Tibial artery (tissue), 4 donors: Measurements from ENCODE around the gene RETSAT.

Experiments
- DNase-seq, 2 donors: peaks; one replicate each; pipeline ENCODE4 v3.0.0-alpha.2; 2019
- H3K27ac ChIP-seq, 2 donors: fragments of 200-600 bp; sonication (generic) in 1 of 2; 1 replicate in 1 of 2; 2 replicates in 1 of 2; pipeline ENCODE4 v1.5.1; 2018 to 2019; ENCODE audit warnings: mild to moderate bottlenecking in 1 of 2
- H3K27me3 ChIP-seq, 2 donors: fragments of 200-600 bp; sonication (generic) in 1 of 2; one replicate each; pipeline versions ENCODE4 v1.5.1 to v1.6.0; 2016 to 2019
- H3K36me3 ChIP-seq, 3 donors: fragments of 200-600 bp; sonication (generic) in 2 of 3; one replicate each; pipeline ENCODE4 v1.5.1; 2016 to 2019; ENCODE audit warnings: mild to moderate bottlenecking in 2 of 3
- H3K4me1 ChIP-seq, 4 donors: fragments of 200-600 bp; sonication (generic) in 2 of 4; 1 replicate in 3 of 4; 2 replicates in 1 of 4; pipeline ENCODE4 v1.5.1; 2016 to 2019
- H3K4me3 ChIP-seq, 2 donors: fragments of 200-600 bp; sonication (generic) in 1 of 2; 1 replicate in 1 of 2; 2 replicates in 1 of 2; pipeline ENCODE4 v1.5.1; 2018 to 2019; ENCODE audit warnings: mild to moderate bottlenecking in 2 of 2
- H3K9me3 ChIP-seq, 3 donors: fragments of 200-600 bp; sonication (generic) in 1 of 3; one replicate each; pipeline ENCODE4 v1.5.1; 2016 to 2019
- intact Hi-C: fragments of 100-400 bp; cut with DNase I; formaldehyde crosslinking; loops from one replicate; pipeline ENCODE4 v1.15.0; 2023; ENCODE audit warnings: low total_unique reads
- TF ChIP-seq, protein P1 (sequence below), 2 experiments: fragments of 200-600 bp in 1 of 2; fragments of 450-650 bp in 1 of 2; IDR thresholded peaks; one replicate each; pipeline ENCODE4 v1.5.1; 2017 to 2019; ENCODE audit warnings: antibody characterized with exemption in 2 of 2, mild to moderate bottlenecking in 1 of 2, moderate library complexity in 1 of 2

The RETSAT gene

DNA sequence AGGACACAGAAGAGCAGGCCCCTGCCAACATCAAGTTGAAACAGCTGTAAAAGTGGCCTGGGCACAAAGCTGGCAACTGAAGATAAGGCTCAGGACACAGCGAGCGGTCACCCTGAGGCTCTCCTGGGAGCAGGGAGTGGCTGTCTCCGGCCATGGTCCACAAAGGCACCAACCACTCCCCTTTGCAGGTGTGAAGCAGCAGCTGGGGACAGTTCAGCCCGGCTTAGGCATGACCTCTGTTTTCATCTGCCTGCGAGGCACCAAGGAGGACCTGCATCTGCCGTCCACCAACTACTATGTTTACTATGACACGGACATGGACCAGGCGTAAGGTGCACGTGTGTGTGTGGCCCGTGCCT is 39.5 kb downstream of the RETSAT start:
- H3K9me3 ChIP-seq = no peaks in the 10 kb centered on the region
- H3K4me1 ChIP-seq = peaks cover 0 to 12% (median 4%) of the 10 kb centered on the region in 4 donors
- TF ChIP-seq, protein P1, sequence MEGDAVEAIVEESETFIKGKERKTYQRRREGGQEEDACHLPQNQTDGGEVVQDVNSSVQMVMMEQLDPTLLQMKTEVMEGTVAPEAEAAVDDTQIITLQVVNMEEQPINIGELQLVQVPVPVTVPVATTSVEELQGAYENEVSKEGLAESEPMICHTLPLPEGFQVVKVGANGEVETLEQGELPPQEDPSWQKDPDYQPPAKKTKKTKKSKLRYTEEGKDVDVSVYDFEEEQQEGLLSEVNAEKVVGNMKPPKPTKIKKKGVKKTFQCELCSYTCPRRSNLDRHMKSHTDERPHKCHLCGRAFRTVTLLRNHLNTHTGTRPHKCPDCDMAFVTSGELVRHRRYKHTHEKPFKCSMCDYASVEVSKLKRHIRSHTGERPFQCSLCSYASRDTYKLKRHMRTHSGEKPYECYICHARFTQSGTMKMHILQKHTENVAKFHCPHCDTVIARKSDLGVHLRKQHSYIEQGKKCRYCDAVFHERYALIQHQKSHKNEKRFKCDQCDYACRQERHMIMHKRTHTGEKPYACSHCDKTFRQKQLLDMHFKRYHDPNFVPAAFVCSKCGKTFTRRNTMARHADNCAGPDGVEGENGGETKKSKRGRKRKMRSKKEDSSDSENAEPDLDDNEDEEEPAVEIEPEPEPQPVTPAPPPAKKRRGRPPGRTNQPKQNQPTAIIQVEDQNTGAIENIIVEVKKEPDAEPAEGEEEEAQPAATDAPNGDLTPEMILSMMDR (IDR thresholded peaks at IDR 0.05) = no peak
- H3K4me3 ChIP-seq = no peak overlapping the region
- no peaks in the 10 kb centered on the region for H3K27me3 ChIP-seq
- H3K36me3 ChIP-seq = peaks cover 7 to 63% (median 56%) of the 10 kb centered on the region in 3 donors
- H3K27ac ChIP-seq = no peak overlapping the region
- peak in 1 of 2 donors; percentile 45 for DNase-seq
- intact Hi-C loops = no loop called here

DNA sequence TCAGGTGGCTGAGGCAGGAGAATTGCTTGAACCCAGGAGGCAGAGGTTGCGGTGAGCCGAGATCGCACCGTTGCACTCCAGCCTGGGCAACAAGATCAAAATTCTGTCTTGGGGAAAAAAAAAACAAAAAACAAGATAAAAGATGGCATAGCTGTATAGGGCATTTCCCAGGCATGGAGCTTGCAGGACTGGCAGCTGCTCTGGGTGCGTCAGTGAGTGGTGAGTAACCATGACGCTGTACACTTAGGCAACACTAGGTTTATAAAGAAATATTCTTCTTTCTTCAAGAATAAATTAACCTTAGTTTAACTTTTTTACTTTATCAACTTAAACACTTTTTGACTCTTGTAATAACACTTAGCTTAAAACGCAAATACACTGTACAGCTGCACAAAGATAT is 41.9 kb downstream of the RETSAT start:
- no peak overlapping the region for H3K27ac ChIP-seq
- H3K4me3 ChIP-seq = no peak overlapping the region
- no peak for DNase-seq
- no peaks in the 10 kb centered on the region for H3K27me3 ChIP-seq
- intact Hi-C loops = no loop called here
- H3K36me3 ChIP-seq = peaks cover 7 to 59% (median 46%) of the 10 kb centered on the region in 3 donors
- peaks cover 0 to 12% (median 9%) of the 10 kb centered on the region in 4 donors for H3K4me1 ChIP-seq
- TF ChIP-seq, protein P1 (IDR thresholded peaks at IDR 0.05) = no peak
- no peaks in the 10 kb centered on the region for H3K9me3 ChIP-seq

DNA sequence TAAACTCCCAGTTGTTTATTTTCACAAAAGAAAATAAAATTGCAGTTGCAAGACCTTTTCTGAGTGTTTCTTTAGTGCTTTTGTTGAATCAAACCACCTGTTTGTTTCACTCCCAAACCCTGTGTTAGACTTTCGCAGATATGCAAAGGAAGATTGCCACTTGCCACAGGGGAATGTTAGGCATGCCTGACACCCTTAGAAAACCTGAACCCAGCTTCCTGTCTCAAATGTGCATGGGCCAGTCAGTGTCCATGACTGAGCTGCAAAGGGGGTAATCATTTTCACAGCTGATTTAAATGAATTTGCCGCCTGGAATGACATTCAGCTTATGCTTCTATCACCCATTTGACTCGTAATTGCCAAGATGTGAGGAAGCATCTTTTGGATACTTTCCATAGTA is 44.0 kb downstream of the RETSAT start:
- H3K36me3 ChIP-seq = peaks cover 10 to 60% (median 49%) of the 10 kb centered on the region in 3 donors
- H3K4me3 ChIP-seq = no peak overlapping the region
- H3K27me3 ChIP-seq = no peaks in the 10 kb centered on the region
- H3K9me3 ChIP-seq = no peaks in the 10 kb centered on the region
- TF ChIP-seq, protein P1 (IDR thresholded peaks at IDR 0.05) = no peak
- peaks cover 0 to 12% (median 9%) of the 10 kb centered on the region in 4 donors for H3K4me1 ChIP-seq
- intact Hi-C loops = no loop called here
- no peak overlapping the region for H3K27ac ChIP-seq
- DNase-seq = no peak

DNA sequence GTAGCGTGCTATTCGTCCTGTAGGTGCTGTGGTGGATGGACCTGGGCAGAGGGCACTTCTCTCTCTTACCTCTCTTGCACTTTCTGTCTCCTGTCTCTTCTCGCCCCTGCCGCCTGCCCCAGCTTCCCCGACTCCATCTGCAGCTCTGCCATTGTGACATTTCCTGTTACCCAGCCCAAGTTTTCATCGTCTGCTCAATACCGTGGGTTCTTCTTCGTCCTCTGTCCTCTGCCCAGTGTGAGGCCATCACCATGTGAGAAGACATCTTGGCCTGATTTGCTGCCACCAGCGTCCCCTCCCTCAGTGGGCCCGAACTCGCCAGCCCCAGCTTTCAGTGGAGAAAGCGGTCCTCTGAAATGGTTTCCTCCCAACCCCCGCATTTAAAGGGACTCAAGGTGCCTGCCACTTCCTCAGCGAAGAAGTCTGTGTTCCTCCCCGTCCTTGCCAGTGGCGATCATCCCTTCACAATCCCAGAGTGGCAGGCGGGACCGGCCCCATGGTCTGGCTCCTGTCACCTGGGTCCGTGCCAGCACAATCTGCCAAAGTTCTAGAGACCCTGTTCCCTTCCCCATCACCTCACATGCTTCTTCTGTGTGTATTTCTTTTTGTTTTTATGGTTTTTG is 44.5 kb downstream of the RETSAT start:
- peak in 1 of 2 donors; percentile 55 for DNase-seq
- Histone ChIP-seq H3K27ac (peak overlapping the region; percentile 52 to 63), H3K4me1 (peaks cover 0 to 12% (median 9%) of the 10 kb centered on the region in 4 donors), H3K36me3 (peaks cover 14 to 60% (median 49%) of the 10 kb centered on the region in 3 donors), H3K27me3 (no peaks in the 10 kb centered on the region), H3K4me3 (no peak overlapping the region), H3K9me3 (no peaks in the 10 kb centered on the region)
- intact Hi-C loops = no loop called here
- TF ChIP-seq, protein P1 (IDR thresholded peaks at IDR 0.05) = no peak

DNA sequence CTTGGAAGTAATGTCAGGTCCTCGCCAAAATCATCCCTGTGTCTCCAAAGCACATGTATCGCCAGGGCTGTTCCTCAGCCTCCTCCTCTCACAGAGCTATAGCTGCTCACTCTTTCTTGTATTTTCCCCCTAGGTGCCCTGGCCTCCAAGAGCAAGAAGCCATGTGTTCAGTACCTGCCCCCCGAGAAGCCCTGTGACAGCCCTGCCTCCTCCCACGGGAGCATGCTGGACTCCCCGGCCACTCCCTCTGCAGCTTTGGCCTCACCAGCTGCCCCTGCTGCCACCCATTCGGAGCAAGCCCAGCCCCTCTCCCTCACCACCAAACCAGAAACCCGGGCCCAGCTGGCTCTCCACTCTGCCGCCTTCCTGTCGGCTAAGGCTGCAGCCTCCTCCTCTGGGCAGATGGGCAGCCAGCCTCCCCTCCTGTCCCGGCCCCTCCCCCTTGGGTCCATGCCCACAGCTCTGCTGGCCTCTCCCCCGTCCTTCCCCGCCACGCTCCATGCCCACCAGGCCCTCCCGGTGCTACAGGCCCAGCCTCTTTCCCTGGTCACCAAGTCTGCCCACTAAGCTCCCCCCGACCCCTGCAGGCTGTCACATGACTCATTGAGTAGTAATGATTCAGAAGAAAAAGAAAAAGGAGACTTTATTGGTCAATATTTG is 45.3 kb downstream of the RETSAT start:
- TF ChIP-seq, protein P1 (IDR thresholded peaks at IDR 0.05) = no peak
- intact Hi-C loops = no loop called here
- H3K27ac ChIP-seq = peak overlapping the region; percentile 52 to 63

More for the DNA sequence above, 45.3 kb downstream of the RETSAT start:
- peak; percentile 62 to 83 for DNase-seq
- no peaks in the 10 kb centered on the region for H3K27me3 ChIP-seq
- no peak overlapping the region for H3K4me3 ChIP-seq
- H3K9me3 ChIP-seq = no peaks in the 10 kb centered on the region
- H3K36me3 ChIP-seq = peaks cover 18 to 60% (median 49%) of the 10 kb centered on the region in 3 donors
- H3K4me1 ChIP-seq = peaks cover 0 to 12% (median 9%) of the 10 kb centered on the region in 4 donors
